Skin epidermis (tissue), 12 donors: ENCODE data around the gene PLA2R1.

Source experiments
- H3K27ac ChIP-seq, 21 experiments: fragments of 200-600 bp; sonication (generic) in 11 of 21; one replicate each; pipeline ENCODE4 v1.5.0; 2020; ENCODE audit warnings: mild to moderate bottlenecking in 3 of 21, inconsistent platforms in 2 of 21, moderate library complexity in 2 of 21
- H3K4me3 ChIP-seq, 7 experiments: fragments of 200-600 bp; sonication (generic) in 2 of 7; one replicate each; pipeline ENCODE4 v1.5.0; 2020; ENCODE audit warnings: inconsistent platforms in 2 of 7, mild to moderate bottlenecking in 2 of 7, moderate library complexity in 1 of 7

The PLA2R1 gene

DNA sequence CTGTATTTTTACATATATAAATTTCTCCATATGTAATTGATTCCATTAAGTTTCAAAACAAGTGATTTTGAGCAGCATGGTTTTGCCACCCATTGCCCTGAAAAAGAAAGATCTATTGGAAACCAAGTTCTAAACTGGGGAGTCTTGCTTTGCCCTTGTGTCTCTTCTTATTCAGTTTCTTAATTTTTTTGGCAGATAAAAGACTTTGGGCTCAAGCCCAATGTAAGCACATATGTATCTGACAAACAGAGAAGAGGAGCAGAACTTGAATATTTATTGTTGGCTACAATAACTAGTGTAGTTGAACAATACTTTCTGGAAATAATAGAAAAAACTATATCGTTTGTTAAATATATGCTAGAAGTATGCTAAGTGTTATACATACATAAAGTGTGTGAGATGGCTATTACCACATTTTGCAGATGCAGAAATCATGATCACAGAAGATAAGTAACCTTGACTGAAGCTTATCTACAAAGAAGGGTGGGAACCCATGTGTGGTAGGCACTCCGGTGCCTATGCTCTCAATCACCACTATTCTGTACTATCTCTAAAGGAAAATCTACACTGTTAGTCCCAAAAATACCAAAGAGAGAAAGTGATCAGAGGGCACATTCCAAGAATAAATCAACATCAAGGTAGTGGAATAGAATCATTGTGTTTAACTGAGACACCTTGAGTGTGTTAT, 109.1 kb downstream of the PLA2R1 start:
- Histone ChIP-seq H3K4me3 (no peak overlapping the region), H3K27ac (no peak overlapping the region)

DNA sequence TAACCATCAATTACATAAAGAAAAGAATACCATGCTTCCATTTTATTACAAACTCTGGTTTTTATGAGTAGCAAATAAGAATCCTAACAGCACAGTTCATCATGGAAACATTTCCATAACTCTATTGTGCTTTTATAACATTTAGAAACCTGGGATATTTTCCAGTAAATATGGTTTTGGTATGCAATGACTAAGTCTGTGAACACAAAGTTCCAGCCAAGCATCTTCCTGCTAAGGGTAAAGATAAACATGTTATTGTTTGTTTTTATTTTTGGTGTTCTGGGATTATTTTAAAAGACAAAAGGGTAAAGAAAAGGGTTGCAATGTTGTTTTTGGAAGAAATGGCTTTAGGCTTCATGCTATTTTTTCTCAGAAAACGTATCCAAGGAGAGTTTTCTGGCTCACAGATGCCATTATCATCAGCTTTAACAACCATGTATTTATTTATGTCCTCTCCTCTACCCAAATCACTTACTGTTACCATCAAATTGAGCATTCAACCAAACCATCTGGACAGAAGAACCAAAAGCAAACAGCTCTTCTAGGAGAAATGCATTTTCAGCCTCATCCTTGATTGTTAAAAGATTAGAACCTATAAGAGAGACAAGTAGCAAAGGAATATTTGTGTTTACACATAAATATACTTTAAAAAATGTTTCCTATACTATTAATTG, 116.0 kb downstream of the PLA2R1 start:
- H3K4me3 ChIP-seq: no peak overlapping the region
- peak overlapping the region in 9 of 21 experiments; percentile 9 to 70 (median 44) for H3K27ac ChIP-seq

DNA sequence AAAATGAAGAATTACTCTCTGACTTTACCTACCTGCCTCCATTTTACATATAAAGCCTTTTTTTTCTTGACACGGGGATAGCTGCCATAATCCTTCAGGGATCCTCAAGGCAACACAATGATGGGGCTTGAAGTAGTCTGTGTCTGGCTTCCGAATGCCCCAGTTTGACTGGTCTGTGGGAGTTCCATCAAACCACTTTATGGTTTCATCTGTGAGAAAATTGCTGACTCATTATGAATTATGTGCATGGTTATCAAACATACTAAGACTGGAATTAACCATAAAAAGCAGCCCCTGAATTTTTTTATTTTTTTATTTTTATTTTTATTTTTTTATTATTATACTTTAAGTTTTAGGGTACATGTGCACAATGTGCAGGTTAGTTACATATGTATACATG, 117.5 kb downstream of the PLA2R1 start:
- H3K4me3 ChIP-seq: no peak overlapping the region

DNA sequence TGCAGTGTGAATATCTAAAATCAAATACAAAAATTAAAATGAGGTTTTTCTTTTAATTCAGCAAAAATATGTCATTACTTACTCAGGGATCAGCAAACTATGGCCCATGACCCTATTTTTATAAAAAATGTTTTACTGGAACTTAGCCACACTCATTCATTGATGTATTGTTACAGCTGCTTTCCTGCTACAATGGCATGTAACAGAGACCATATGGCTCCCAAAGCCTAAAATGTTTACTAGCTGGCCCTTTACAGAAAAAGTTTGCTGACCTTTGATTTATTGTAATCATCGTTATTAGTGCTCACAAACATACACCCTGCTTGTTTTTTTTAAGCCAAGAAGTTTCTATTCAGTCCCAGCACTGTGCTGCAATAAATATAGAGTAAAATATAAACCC, 120.3 kb downstream of the PLA2R1 start:
- H3K4me3 ChIP-seq: no peak overlapping the region
- H3K27ac ChIP-seq: peak overlapping the region in 1 of 21 experiments; percentile 45

More for the DNA sequence above, 117.5 kb downstream of the PLA2R1 start:
- no peak overlapping the region for H3K27ac ChIP-seq

DNA sequence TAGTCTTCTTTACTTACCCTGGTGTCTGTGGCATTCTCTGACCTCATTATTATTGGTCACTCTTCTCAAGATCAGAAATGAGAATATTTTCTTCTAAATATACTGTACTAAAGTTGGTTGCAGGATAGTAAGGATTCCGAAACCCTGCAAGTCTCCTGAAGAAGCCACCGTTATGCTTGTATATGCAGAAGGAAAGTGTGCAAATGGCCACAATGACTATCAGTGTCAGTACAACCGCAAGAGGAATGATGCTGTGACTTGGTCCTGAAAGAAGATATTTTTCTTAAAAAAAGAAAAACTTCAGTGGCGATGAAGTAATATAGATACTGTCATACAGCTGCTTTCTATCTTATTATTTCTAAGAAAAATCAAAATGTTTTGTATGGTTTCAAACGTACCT, 120.7 kb downstream of the PLA2R1 start:
- H3K4me3 ChIP-seq: no peak overlapping the region
- no peak overlapping the region for H3K27ac ChIP-seq

- H3K4me3 ChIP-seq: no peak overlapping the region
These were observed 122.5 kb downstream of the PLA2R1 start for GRCh38 chr2:159939946-159940345.

GRCh38 chr2:159938395-159938794, 124.0 kb downstream of the PLA2R1 start:
- no peak overlapping the region for H3K4me3 ChIP-seq
- H3K27ac ChIP-seq: no peak overlapping the region

More at GRCh38 chr2:159939946-159940345, 122.5 kb downstream of the PLA2R1 start:
- H3K27ac ChIP-seq: no peak overlapping the region

DNA sequence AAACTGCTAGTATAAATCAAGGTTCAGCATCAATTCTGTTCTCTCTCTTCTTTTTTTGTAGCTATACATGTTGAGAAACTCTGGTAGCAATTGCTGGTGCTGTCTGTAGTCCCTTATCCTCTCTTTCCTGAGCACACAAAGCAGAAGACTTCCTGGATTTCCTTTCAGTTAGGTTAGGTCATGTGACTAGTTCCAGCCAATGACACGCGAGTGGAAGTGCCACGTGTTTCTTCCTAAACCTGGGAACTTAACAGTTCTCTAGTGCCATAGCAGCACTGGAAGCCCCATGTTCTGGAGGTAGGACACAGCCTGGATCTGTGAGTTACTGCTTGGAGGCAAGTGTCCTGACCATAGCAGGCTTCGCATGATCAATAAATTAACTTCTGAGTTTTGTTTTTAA, 125.9 kb downstream of the PLA2R1 start:
- Histone ChIP-seq H3K4me3 (no peak overlapping the region), H3K27ac (no peak overlapping the region)

GRCh38 chr2:159933727-159934049, 128.7 kb downstream of the PLA2R1 start:
- H3K27ac ChIP-seq: no peak overlapping the region
- no peak overlapping the region for H3K4me3 ChIP-seq

DNA sequence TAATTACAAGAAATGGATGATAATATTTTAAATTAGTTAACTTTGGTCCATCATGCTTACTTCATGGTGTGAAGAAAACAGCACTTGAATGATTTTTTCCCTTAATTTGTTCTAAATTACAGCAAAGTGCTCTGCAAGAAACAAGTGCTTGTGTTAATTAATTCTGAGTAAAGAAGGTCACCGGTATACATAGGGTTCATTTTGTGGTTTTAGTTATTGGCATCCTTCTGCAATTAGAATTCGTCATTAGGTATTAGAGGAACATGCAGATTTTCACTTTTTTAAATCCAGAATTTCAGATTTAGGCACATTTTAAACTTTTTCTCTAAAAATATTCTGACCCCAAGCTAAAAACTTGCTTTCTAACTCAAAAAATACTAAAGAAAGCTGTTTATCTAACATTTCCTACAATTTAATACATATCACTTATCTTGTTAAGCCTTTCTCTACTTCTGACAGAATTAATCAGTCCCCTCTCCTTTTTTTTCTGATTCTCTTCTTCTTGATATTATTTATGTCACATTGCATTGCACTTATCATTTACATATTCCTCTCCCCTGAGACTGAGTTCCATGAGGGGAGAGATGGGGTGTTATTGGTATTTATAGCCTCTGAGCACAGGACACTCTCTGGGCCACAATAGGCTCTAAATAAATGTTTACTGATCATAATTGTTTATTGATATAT, 129.2 kb downstream of the PLA2R1 start:
- Histone ChIP-seq H3K27ac (no peak overlapping the region), H3K4me3 (no peak overlapping the region)

GRCh38 chr2:159926695-159927094, 135.7 kb downstream of the PLA2R1 start:
- Histone ChIP-seq H3K4me3 (no peak overlapping the region), H3K27ac (no peak overlapping the region)

DNA sequence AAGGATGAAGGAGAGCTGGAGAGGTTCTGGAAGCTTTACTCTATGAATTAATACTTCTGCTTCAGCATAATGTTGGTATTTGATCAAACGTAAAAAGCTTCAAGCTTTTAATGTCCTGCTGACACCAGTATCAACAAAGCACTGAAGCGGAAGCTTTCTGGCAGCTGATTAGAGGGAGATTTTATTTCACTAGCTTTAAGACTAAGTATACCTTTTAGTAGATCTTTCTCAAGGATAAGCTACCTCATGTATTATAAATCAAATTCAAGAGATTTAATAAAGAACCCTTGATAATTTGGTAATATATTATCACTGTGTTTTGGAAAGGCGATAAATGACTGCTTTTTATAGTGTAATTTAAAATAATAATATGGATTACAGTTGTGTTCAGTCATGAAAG, 136.4 kb downstream of the PLA2R1 start:
- no peak overlapping the region for H3K27ac ChIP-seq
- no peak overlapping the region for H3K4me3 ChIP-seq

- H3K27ac ChIP-seq: no peak overlapping the region
- no peak overlapping the region for H3K4me3 ChIP-seq
These were observed 139.9 kb downstream of the PLA2R1 start for GRCh38 chr2:159922563-159922962.

DNA sequence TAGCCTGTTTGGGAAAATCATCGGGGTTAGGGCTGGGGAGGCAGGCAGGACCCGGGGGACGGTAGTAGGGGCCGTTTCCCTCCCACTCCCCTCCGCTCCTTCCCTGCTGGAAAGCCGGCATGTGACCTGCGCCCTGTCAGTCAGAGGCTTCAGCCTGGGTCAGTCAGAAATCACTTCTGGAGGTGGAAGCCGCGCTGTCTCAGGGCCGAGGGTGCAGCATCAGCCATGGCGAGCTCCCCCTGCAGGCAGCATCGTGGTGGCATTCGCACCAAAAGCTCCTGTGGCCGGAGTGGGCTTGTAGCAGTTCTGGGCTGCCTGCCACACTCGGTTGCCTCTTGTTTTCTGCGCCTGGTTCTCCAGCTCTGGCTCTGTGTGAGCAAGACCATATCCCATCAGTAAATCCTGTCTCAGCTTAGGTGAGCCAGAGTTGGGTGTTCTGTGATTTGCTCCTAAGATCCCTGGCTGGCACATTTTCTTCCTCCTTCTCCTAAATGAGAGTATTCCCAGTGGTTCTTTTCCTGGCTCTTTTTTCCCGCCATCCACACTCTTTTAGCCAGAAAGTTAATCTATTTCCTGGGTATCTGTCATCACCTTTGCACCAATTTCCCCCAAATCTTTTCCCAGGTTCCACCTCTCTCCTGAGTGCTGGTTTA, 140.5 kb downstream of the PLA2R1 start:
- H3K4me3 ChIP-seq: no peak overlapping the region

GRCh38 chr2:159916511-159916910, 145.9 kb downstream of the PLA2R1 start:
- no peak overlapping the region for H3K27ac ChIP-seq

More for the DNA sequence above, 140.5 kb downstream of the PLA2R1 start:
- no peak overlapping the region for H3K27ac ChIP-seq

DNA sequence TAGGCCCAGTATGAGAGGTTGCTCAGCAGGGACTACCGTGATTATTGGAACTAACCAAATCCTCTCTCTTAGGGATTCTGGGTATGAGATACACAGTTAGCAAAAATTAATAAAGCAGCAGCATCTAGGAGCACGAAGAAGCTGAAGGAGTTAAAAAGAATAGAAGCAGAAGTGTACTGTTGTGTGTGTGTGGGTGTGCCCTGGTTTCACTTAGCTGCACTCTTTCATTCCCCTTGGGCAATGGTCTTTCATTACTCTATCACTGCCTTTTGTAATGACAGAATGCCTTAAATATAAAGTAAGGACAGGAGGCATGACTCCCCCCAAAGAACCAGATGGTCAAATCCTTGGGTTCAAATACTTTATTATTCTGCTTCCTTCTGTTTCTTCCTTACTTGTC, 148.5 kb downstream of the PLA2R1 start:
- Histone ChIP-seq H3K4me3 (no peak overlapping the region), H3K27ac (no peak overlapping the region)

More at GRCh38 chr2:159916511-159916910, 145.9 kb downstream of the PLA2R1 start:
- no peak overlapping the region for H3K4me3 ChIP-seq

GRCh38 chr2:159912580-159912979, 149.8 kb downstream of the PLA2R1 start:
- H3K4me3 ChIP-seq: no peak overlapping the region
- H3K27ac ChIP-seq: no peak overlapping the region

GRCh38 chr2:159910951-159911350, 151.5 kb downstream of the PLA2R1 start:
- Histone ChIP-seq H3K4me3 (no peak overlapping the region), H3K27ac (no peak overlapping the region)

DNA sequence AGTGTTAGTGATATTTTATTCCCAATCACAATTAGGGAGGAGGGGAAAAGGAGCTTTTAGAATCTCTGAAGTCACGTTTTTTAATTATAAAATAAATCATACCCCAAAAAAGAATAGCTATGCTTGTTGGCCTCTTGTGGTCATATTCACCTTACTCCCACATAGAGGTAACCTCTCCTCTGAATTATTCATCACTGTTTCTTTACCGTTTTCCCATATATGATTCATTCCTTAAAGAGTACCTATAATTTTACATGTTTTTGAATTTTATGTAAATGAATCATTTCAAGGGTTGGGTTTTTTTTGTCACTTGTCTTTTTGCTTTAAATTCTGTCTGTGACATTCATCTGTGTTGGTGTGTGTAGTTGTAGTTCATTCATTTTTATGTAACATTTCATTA, 153.8 kb downstream of the PLA2R1 start:
- Histone ChIP-seq H3K4me3 (no peak overlapping the region), H3K27ac (no peak overlapping the region)

- no peak overlapping the region for H3K27ac ChIP-seq
- no peak overlapping the region for H3K4me3 ChIP-seq
These were observed 154.5 kb downstream of the PLA2R1 start for GRCh38 chr2:159907909-159908308.
